CD14-positive monocyte (primary cell): ENCODE results near the gene STKLD1. TPM values are rescaled to one million over a fixed set of nuclear protein-coding genes. Genes with fewer than 3 reads are reported as not detected.
A peak's percentile ranks its signal among the peaks of the same experiment; 100 is the strongest.

Experiments
- DNase-seq, 3 donors: peaks; one replicate each; pipeline ENCODE4 v3.0.0-alpha.2; 2011 to 2022
- H2AFZ ChIP-seq: 2 replicates; pipeline ENCODE4 v1.6.0; 2012; ENCODE audit warnings: mild to moderate bottlenecking, low read depth, low read length, inconsistent platforms; ENCODE audit not compliant: insufficient read depth, poor library complexity, severe bottlenecking
- H3K27ac ChIP-seq, 2 donors: 1 replicate in 1 of 2; 2 replicates in 1 of 2; pipeline ENCODE4 v1.5.1; 2012 to 2013; ENCODE audit warnings: low read length in 2 of 2, control low read depth in 1 of 2, inconsistent platforms in 1 of 2, low read depth in 1 of 2, mild to moderate bottlenecking in 1 of 2
- H3K27me3 ChIP-seq, 2 donors: one replicate each; pipeline versions ENCODE4 v1.6.0 to v1.6.1; 2011 to 2013; ENCODE audit warnings: low read length in 2 of 2; ENCODE audit not compliant: control insufficient read depth in 2 of 2, insufficient read depth in 2 of 2
- H3K36me3 ChIP-seq, 2 donors: replicated peaks in 1 of 2; 1 replicate in 1 of 2; 2 replicates in 1 of 2; pipeline versions ENCODE4 v1.5.1 to v1.6.1; 2012 to 2013; ENCODE audit warnings: low read length in 2 of 2, control low read depth in 1 of 2, inconsistent platforms in 1 of 2, mild to moderate bottlenecking in 1 of 2; ENCODE audit not compliant: insufficient read depth in 2 of 2, control insufficient read depth in 1 of 2
- H3K4me1 ChIP-seq, 2 donors: 1 replicate in 1 of 2; 2 replicates in 1 of 2; pipeline versions ENCODE4 v1.5.1 to v1.6.1; 2012 to 2013; ENCODE audit warnings: low read length in 2 of 2, control low read depth in 1 of 2, inconsistent platforms in 1 of 2, mild to moderate bottlenecking in 1 of 2, moderate library complexity in 1 of 2; ENCODE audit not compliant: insufficient read depth in 2 of 2, control insufficient read depth in 1 of 2
- H3K4me2 ChIP-seq: replicated peaks from 2 replicates; pipeline ENCODE3; 2012; ENCODE audit warnings: low read length, moderate library complexity, mild to moderate bottlenecking; ENCODE audit not compliant: poor library complexity, severe bottlenecking; ENCODE audit errors: extremely low read depth
- H3K4me3 ChIP-seq, 3 experiments: fragments of 200-600 bp in 1 of 3; sonication (generic) in 1 of 3; replicated peaks in 1 of 3; 1 replicate in 2 of 3; 2 replicates in 1 of 3; pipeline ENCODE4 v1.5.1; 2011 to 2013; ENCODE audit warnings: low read length in 3 of 3, mild to moderate bottlenecking in 3 of 3, control low read depth in 2 of 3, low read depth in 2 of 3, inconsistent platforms in 1 of 3, moderate library complexity in 1 of 3
- H3K79me2 ChIP-seq: 2 replicates; pipeline ENCODE4 v1.6.0; 2012; ENCODE audit warnings: mild to moderate bottlenecking, control low read depth, inconsistent platforms, low read length, moderate library complexity; ENCODE audit not compliant: insufficient read depth
- H3K9ac ChIP-seq: 2 replicates; pipeline ENCODE4 v1.6.0; 2017; ENCODE audit warnings: low read length, mild to moderate bottlenecking; ENCODE audit not compliant: insufficient read depth, poor library complexity, severe bottlenecking
- H3K9me3 ChIP-seq, 2 donors: replicated peaks in 1 of 2; 1 replicate in 1 of 2; 2 replicates in 1 of 2; pipeline versions ENCODE4 v1.5.1 to v1.6.1; 2012 to 2013; ENCODE audit warnings: low read length in 2 of 2, control low read depth in 1 of 2; ENCODE audit not compliant: control insufficient read depth in 1 of 2, insufficient read depth in 1 of 2
- H4K20me1 ChIP-seq: 2 replicates; pipeline ENCODE4 v1.6.0; 2012; ENCODE audit warnings: mild to moderate bottlenecking, low read length, control low read depth, moderate library complexity; ENCODE audit not compliant: insufficient read depth
- H3K27ac Mint-ChIP-seq, 7 donors: one replicate each; pipeline ENCODE4 v1.8.0; 2020; ENCODE audit warnings: mild to moderate bottlenecking in 7 of 7, mixed read lengths in 7 of 7, moderate library complexity in 6 of 7, inconsistent platforms in 2 of 7
- H3K27me3 Mint-ChIP-seq, 3 donors: one replicate each; pipeline ENCODE4 v1.8.0; 2021 to 2022; ENCODE audit warnings: low read depth in 3 of 3, mild to moderate bottlenecking in 3 of 3, mixed read lengths in 3 of 3, moderate library complexity in 3 of 3, inconsistent platforms in 1 of 3
- H3K36me3 Mint-ChIP-seq, 2 donors: one replicate each; pipeline ENCODE4 v1.8.0; 2020; ENCODE audit warnings: mixed read lengths in 2 of 2, inconsistent platforms in 1 of 2, mild to moderate bottlenecking in 1 of 2
- H3K4me1 Mint-ChIP-seq: one replicate; pipeline ENCODE4 v1.8.0; 2020; ENCODE audit warnings: mild to moderate bottlenecking, mixed read lengths
- H3K4me3 Mint-ChIP-seq, 2 donors: one replicate each; pipeline ENCODE4 v1.8.0; 2020; ENCODE audit warnings: mild to moderate bottlenecking in 2 of 2, mixed read lengths in 2 of 2, moderate library complexity in 1 of 2
- H3K9me3 Mint-ChIP-seq, 7 donors: one replicate each; pipeline ENCODE4 v1.8.0; 2020 to 2022; ENCODE audit warnings: mixed read lengths in 7 of 7, mild to moderate bottlenecking in 6 of 7, moderate library complexity in 6 of 7, inconsistent platforms in 2 of 7
- WGBS: methylation state at CpG from one replicate; pipeline ENCODE4 v1.1.5; 2013; ENCODE audit warnings: missing lambda C conversion rate; ENCODE audit not compliant: insufficient coverage; 5-methylcytosine and 5-hydroxymethylcytosine counted together
- intact Hi-C, 2 donors: fragments of 100-400 bp; cut with micrococcal nuclease; formaldehyde crosslinking; loops; one replicate each; pipeline versions ENCODE4 v1.15.0 to v1.15.1; 2023
- polyA plus RNA-seq, 3 donors: library from polyadenylated mRNA; depleted of rRNA in 1 of 3; unstranded in 2 of 3; stranded (reverse) in 1 of 3; fragments of 300-500 nt in 2 of 3; fragments of >200 nt in 1 of 3; fragmentation: Illumina TruSeq in 2 of 3; gene quantifications; 1 replicate in 2 of 3; 2 replicates in 1 of 3; pipeline ENCODE4 v1.2.3, GENCODE V29; 2012 to 2021
- TF ChIP-seq, protein P1 (sequence below): fragments of 200-600 bp; IDR thresholded peaks from one replicate; pipeline ENCODE4 v1.8.0; 2022; ENCODE audit warnings: antibody characterized with exemption, mild to moderate bottlenecking

STKLD1 gene
- polyA plus RNA-seq, 3 donors = 0.27 TPM; not detected in 2

DNA sequence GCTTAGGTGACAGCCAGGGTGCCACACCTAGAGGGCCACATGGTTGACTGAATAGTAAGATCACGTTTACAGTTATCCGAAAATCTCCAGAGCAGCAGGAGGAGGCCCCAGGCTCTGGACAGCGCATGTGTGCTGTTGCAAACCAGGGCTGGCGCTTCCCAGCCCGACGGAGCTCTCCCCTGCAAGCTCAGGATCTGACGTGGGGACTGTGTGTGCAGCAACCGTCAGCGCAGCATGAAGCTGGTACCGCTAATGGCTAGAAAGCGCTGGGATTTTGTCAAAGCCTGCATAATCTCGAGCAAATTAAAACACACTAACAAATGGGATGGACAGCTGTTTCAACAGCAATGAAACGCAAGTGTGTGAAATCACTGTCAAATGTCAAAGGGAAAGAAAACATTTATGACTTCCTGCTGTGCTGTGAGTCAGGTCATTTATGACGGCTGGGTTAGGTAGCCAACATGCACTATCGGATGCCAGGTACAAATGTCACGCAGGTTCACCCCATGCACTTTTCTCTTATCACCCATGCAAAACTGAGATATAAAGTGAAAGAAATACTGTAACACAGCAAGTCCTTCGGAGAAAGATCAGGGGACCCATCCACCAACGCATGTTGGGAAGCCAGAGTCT lies 7.8 kb upstream of the STKLD1 start:
- DNase-seq = no peak
- 88% methylated on average over 14 of the region's 18 CpGs for WGBS
- TF ChIP-seq, protein P1, sequence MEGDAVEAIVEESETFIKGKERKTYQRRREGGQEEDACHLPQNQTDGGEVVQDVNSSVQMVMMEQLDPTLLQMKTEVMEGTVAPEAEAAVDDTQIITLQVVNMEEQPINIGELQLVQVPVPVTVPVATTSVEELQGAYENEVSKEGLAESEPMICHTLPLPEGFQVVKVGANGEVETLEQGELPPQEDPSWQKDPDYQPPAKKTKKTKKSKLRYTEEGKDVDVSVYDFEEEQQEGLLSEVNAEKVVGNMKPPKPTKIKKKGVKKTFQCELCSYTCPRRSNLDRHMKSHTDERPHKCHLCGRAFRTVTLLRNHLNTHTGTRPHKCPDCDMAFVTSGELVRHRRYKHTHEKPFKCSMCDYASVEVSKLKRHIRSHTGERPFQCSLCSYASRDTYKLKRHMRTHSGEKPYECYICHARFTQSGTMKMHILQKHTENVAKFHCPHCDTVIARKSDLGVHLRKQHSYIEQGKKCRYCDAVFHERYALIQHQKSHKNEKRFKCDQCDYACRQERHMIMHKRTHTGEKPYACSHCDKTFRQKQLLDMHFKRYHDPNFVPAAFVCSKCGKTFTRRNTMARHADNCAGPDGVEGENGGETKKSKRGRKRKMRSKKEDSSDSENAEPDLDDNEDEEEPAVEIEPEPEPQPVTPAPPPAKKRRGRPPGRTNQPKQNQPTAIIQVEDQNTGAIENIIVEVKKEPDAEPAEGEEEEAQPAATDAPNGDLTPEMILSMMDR = no peak
- Histone ChIP-seq H3K36me3 (peaks cover 74 to 92% of the 10 kb centered on the region in 2 donors), H3K27ac (peak overlapping the region in 1 of 2 donors; percentile 58), H3K4me2 (no peak overlapping the region), H3K9ac (no peak overlapping the region), H3K4me3 (no peak overlapping the region), H4K20me1 (peaks cover 98% of the 10 kb centered on the region), H3K79me2 (peaks cover 88% of the 10 kb centered on the region), H3K4me1 (peaks cover 0 to 23% of the 10 kb centered on the region in 2 donors), H3K27me3 (no peaks in the 10 kb centered on the region), H3K9me3 (no peaks in the 10 kb centered on the region), H2AFZ (no peak overlapping the region)
- Mint-ChIP-seq H3K27me3 (no peaks in the 10 kb centered on the region), H3K9me3 (no peaks in the 10 kb centered on the region), H3K4me3 (no peak overlapping the region), H3K27ac (peak overlapping the region in 2 of 7 donors; percentile 19 to 72), H3K4me1 (peaks cover 41% of the 10 kb centered on the region), H3K36me3 (peaks cover 69 to 90% of the 10 kb centered on the region in 2 donors)
- intact Hi-C loops = no loop called here

- Histone ChIP-seq H4K20me1 (peaks cover 99% of the 10 kb centered on the region), H3K79me2 (peaks cover 98% of the 10 kb centered on the region), H3K9ac (no peak overlapping the region), H3K9me3 (no peaks in the 10 kb centered on the region), H3K4me2 (no peak overlapping the region), H2AFZ (no peak overlapping the region), H3K36me3 (peaks cover 64 to 81% of the 10 kb centered on the region in 2 donors), H3K27me3 (no peaks in the 10 kb centered on the region), H3K4me3 (no peak overlapping the region), H3K4me1 (peaks cover 7 to 32% of the 10 kb centered on the region in 2 donors), H3K27ac (peak overlapping the region in 1 of 2 donors; percentile 58)
- Mint-ChIP-seq H3K4me1 (peaks cover 47% of the 10 kb centered on the region), H3K27ac (peak overlapping the region in 6 of 7 donors; percentile 12 to 72 (median 38)), H3K27me3 (no peaks in the 10 kb centered on the region), H3K9me3 (no peaks in the 10 kb centered on the region), H3K4me3 (no peak overlapping the region), H3K36me3 (peaks cover 58 to 82% of the 10 kb centered on the region in 2 donors)
- intact Hi-C loops = no loop called here
- TF ChIP-seq, protein P1 = no peak
- no peak for DNase-seq
- 100% methylated on average over 1 of the region's 6 CpGs for WGBS
Observed at GRCh38 chr9:133369422-133369821, 6.7 kb upstream of the STKLD1 start.
